Mammary epithelial cell (primary cell): ENCODE results near the gene NUP93.

ENCODE experiments used
- CTCF ChIP-seq, 2 donors: IDR thresholded peaks in 1 of 2; conservative IDR thresholded peaks in 1 of 2; 2 replicates each; pipeline ENCODE4 v1.5.1; 2011 to 2012; ENCODE audit warnings: inconsistent platforms in 2 of 2, low read length in 2 of 2, mild to moderate bottlenecking in 2 of 2, control low read depth in 1 of 2, low read depth in 1 of 2; ENCODE audit not compliant: insufficient read depth in 1 of 2; ENCODE audit errors: extremely low read depth in 1 of 2
- EZH2 ChIP-seq: IDR thresholded peaks from 2 replicates; pipeline ENCODE4 v1.6.1; 2012; ENCODE audit warnings: low read length, inconsistent platforms, borderline replicate concordance

DNA sequence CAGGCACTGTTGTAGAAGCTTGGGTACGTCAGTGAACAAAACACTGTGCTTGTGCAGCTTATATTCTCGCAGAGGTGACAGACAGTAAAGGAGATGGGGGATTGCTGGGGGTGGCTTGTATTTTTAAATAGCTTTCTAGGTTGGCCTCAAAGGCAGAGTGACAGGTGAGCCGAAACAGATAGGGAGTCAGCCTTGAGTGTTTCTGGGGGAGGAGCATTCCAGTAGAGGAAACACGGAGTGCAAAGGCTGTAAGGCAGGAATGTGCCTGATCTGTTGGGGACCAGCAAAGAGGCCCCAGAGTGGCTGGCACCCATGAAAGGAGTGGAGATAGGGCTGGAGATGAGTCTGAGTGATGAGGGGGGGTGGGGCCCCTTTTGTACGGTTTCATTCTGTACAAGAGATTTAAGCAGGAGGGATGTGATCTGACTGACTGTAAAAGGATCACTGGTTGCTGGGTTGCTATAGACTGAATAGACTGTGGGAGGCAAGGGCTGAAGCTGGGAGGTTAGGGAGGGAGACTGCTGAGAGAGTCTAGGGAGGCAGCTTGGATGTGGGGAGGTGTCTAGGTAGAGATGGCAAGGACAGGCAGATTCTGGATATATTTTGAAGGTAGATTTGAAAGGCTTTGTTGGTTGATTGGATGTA lies 15.2 kb downstream of the NUP93 start:
- TF ChIP-seq CTCF (conservative IDR thresholded peaks at IDR 0.05 in 1 of 2, IDR thresholded peaks at IDR 0.05 in 1 of 2; ENCODE audit: extremely low read depth in 1 of 2, insufficient read depth in 1 of 2, low read depth in 1 of 2, low read length in 2 of 2) (no peak), EZH2 (no peak)
